GM13976 (cell line): ENCODE measurements around the gene PPP1R11.

Source experiments
- DNase-seq: peaks from one replicate; pipeline ENCODE4 v3.0.0; 2012; ENCODE audit warnings: low spot score
- CTCF ChIP-seq: IDR thresholded peaks from 2 replicates; pipeline ENCODE4 v1.5.1; 2012; ENCODE audit warnings: borderline replicate concordance, mild to moderate bottlenecking; ENCODE audit not compliant: insufficient read depth; ENCODE audit errors: extremely low read depth, missing control alignments, control extremely low read depth
- in situ Hi-C: fragments of 300-500 bp; cut with MboI; formaldehyde crosslinking; loops from one replicate; pipeline ENCODE4 v1.12.0; 2022; ENCODE audit warnings: low sequenced_read_pairs, mixed read lengths, inconsistent platforms; ENCODE audit not compliant: unreplicated experiment

The PPP1R11 gene

GRCh38 chr6:30061092-30061857 lies 5.7 kb upstream of the PPP1R11 start, which contains the start of gene POLR1H:
TSS of gene POLR1H (plus strand) at chr6:30061265. CDS start at chr6:30061525, 260 bp downstream.
- TF ChIP-seq CTCF = no peak
- peak; percentile 90 for DNase-seq
- in situ Hi-C loops = no loop called here

DNA sequence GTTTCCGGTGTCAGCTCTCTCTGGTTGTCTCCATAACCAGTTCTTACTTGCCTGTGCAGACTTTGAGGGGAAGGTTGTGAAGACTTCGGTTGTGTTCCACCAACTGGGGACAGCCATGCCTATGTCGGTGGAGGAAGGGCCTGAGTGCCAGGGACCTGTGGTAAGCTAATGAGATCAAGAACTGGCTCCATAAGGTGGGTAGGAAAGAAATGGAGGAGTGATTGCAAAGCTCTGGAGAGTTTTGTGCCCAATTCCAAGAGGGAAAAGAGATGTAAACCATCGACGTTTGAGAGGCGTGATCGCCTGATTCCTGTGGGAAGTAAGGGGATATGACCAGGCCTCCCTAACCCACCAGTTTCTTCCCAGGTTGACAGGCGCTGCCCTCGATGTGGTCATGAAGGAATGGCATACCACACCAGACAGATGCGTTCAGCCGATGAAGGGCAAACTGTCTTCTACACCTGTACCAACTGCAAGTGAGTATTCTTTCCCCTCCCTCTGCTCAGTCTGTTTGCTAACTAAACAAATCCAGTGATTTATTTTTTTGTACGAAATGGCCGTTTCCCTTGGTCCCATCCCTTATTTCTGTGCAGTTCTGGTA lies 5.0 kb upstream of the PPP1R11 start:
- in situ Hi-C loops = no loop called here
- no peak for TF ChIP-seq CTCF
- DNase-seq = peak; percentile 45

DNA sequence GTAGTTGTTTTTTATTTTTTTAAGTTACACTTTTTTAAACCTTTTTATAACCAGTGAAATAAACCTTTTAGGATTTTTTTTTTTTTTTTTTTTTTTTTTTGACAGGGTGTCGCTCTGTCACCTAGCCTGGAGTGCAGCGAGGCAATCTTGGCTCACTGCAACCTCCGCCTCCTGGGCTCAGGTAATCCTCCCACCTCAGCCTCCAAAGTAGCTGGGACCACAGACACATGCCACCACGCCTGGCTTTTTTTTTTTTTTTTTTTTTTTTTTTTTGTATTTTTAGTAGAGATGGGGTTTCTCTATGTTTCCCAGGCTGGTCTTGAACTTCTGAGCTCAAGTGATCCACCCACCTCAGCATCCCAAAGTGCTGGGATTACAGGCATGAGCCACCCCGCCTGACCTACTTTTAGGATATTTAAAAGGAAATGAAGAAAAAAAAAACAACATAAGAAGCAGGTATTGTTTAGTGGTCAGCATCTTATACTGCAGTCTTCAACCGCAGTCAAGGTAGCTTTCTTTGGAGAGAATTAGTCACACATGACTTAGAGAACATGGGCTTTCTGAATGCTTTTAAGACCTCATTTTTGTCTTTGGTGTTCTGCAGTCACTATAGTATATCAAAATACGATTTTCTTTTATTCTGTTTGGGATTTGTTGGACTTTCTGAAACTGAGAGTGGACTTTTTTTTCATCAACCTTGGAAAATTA lies 4.4 kb upstream of the PPP1R11 start:
- no peak for TF ChIP-seq CTCF
- no peak for DNase-seq
- in situ Hi-C loops = no loop called here

DNA sequence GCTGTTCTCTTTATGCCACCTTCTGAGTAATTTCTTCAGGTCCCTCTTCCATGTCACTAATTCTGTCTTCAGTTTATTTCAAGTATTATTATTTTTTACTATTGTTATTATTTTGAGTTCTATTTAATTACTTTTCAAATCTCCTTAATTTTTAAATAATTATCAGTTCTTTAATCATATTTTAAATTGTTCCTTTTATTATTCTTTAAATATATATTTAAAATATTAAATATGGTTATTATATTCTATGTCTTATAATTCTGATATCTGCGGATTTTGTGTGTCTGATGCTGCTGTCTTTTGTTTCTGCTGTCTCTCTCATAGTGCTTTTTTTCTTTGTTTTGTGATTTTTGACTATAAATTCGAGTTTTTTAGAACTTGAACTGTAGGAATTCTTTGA lies 3.7 kb upstream of the PPP1R11 start:
- no peak for TF ChIP-seq CTCF
- DNase-seq = no peak
- in situ Hi-C loops = no loop called here

DNA sequence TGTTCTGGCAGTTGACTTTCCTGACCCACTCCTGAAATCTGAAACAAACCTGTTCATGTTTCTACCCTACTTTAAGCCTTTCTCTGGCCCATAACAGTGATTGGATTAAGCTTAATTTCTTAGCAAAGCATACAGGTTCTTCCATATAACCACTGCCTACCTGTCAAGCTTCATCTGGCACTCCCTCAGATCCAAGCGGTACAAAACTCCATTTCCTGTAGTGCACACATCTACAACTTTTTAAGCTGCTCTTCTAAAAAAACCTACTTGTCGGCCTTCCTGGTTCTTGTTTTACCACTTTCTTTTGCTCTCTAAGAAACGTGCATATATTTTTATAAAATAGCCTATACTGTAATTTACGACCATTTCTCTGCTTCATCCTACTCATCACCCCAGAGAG lies 916 bp upstream of the PPP1R11 start:
- no peak for DNase-seq
- in situ Hi-C loops = no loop called here
- TF ChIP-seq CTCF = no peak

GRCh38 chr6:30067460-30068139 lies 602 bp downstream of the PPP1R11 start:
- in situ Hi-C loops = no loop called here
- no peak for TF ChIP-seq CTCF
- no peak for DNase-seq
